ENCODE measurements around the gene ADGRD1.
"Not testable (repeated sequence)": the region's sequence is repeated elsewhere in the genome, so short reads cannot be mapped to it uniquely, and the experiment has no call there.

Gene ADGRD1

GRCh38 chr12:131061041-131061806 lies 107.5 kb downstream of the ADGRD1 start:
- DNase-seq: no peak

GRCh38 chr12:131063413-131063812 lies 109.7 kb downstream of the ADGRD1 start:
- DNase-seq: peak; percentile 27

DNA sequence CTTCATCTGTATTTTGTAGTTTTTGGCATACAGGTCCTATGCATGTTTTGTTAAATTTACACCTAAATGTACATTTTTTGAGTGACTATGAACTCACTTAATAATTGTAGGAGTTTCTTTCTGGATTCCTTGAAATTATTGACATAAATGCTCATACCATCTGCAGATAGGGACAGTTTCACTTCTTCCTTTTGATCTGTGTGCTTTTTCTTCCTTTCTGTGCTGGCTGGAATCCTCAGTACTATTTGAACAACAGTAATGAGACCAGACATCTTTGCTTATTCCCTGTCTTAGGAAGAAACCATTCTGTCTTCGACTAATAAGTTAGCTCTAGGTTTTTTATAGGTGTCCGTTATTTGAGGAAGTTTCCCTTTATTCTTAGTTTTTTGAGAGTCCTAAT lies 110.3 kb downstream of the ADGRD1 start:
- DNase-seq: no peak

GRCh38 chr12:131065279-131065678 lies 111.6 kb downstream of the ADGRD1 start:
- no peak for DNase-seq

- no peak for DNase-seq
Measured at GRCh38 chr12:131065801-131066200, 112.1 kb downstream of the ADGRD1 start.

GRCh38 chr12:131066207-131066885 lies 112.6 kb downstream of the ADGRD1 start:
- DNase-seq: no peak

- no peak for DNase-seq
Measured at GRCh38 chr12:131066886-131067490, 113.3 kb downstream of the ADGRD1 start.

GRCh38 chr12:131067981-131068851 lies 114.5 kb downstream of the ADGRD1 start:
- DNase-seq: no peak

DNA sequence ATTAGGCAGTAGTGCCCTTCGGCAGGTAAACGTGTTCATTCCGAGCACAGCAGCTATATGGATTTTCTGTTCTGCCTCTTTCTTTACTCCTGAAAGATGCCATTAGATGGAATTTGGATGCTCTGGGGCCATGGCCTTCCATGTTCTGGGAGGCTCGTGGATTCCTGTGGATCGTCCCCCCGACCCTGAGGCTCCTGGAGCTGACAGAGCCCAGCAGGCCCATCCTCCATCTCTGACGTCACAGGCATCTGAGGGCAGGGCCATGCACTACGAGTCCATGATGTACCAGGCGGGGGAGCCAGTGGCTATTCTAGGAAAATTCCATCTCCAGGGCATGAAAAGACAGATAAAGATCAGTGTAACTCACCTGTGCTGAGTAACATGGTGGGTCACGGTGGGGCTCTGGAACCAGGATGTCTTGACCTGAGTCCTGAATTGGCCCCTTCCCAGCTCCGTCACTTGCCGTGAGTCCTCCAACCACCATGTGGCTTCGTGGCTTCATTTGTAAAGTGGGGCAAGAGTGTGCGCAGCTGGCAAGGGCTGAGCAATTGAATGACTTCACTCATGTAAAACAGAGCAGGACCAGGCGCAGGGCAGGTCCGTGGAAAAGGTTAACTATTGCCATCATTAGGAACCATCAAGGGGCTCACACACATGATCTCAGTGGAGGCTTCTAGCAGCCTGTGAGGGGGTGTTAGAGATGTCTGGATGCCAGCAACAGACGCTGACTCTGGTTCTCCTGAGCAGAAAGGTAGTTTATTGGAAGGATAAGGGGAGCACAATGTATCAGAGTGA lies 115.4 kb downstream of the ADGRD1 start:
- not testable (repeated sequence) for DNase-seq

- not testable (repeated sequence) for DNase-seq
Measured at GRCh38 chr12:131070136-131070535, 116.4 kb downstream of the ADGRD1 start.

DNA sequence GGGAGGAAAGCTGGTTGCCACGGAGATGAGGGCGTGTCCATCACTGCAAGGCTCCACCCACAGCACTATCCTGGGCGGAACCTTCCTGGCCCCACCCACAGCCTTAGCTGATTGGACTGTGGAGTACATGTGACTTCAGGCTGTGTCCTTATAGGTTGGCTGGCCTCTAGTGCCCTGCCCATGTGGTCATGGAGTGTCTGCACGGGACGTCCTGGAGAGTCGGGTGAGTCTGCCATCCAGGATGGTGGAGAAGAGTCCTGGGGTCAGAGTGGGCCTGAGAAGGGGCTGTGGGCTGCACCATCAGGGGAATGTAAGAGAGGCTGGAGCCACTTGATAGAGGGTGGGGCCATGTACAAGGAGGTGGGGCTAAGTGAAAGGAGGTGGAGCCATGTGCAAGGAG lies 117.0 kb downstream of the ADGRD1 start:
- not testable (repeated sequence) for DNase-seq

GRCh38 chr12:131071234-131071820 lies 117.6 kb downstream of the ADGRD1 start:
- DNase-seq: not testable (repeated sequence)

DNA sequence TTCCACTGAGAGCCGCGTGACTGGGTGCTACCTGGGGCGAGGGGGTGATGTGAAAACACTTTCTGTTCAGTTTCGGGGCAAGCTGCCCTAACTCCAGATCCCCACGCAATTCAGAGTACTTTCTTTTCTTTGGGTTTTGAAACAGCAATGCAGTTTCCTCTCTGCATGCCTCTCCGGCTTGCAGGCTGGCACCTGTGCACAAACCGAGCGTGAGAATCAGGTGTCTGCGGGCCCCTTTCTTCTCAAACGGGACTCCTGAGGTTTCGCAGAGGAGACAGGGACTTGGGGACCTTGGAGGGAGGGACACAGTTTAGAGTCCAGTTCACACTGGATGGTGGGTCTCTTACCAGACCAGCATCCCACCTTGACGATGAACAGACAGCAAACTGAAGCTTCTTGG lies 118.2 kb downstream of the ADGRD1 start:
- not testable (repeated sequence) for DNase-seq

DNA sequence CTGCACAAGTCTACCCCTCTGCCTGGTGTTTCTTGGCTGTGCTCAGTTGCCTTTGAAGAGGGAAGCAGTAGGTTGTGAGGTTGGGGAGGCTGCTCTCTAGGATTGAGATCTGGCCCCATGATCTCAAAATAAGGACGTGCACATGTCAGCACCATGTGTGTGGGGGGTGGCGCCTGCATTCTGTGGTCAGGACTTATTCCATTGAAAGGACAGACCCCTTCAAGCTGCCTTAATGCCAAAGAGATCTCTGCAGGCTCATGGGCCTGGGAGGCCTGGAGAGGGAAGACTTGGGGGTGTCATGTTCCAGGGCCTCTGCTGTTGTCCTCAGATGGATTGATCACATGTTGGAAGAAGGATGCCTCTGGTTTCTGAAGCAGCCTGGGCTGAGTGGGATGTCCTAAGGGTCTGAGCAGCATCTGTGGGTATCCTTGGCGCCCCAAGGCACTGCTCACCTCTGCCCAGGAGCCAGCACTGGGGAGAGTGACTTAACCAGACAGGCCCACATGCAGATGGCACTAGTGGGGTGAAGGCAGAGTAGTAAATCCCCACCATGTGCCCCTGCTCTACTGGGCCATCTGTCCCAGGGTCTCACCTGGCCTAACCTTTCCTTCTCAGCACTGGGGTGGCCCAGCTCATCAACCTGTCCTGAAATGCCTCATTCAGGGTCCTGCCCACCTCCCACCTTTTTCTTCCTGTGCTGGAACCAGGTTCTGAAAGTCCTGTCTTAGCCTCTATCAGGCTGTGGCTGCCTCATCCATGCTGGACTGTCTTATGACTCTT lies 118.9 kb downstream of the ADGRD1 start:
- no peak for DNase-seq

DNA sequence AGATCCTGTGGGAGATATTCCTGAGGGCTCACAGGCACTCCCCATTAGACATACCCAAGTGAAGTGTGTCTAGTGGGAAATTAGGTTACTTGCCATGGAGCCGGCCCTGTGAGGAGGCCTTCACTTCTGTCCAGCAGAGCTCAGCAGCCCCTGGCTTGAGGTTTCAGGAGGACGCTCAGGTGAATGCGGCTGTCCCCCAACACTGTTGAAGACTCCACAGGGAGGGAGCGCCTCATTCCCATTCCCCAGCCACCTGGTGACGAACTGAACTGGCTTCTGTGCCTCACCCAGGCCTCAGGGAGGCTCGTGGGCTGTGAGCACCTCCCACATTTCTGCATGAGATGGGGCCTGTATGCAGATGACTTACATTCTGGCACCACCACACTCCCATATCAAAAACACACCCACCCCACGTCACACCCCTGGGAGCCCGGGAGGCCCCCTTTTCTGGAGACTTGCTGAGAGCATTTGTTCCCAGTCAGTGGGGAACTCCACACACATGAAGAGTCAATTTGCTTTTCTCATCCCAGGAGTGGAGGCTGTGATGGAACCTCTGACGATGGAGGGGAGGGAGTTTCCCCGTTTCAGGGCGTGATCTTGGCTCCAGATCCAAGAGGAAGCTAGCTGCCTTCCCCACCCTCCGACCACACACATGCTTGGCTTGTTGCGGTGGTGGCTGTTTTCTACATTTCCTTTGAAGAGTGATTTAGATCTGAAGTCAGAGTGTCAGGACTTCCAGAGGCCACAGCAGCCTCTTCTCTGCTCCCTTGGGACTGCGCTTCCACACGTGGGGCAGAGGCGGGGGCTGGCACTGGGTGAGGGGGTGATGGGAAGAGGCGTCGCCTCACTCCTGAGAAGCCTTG lies 120.7 kb downstream of the ADGRD1 start:
- DNase-seq: no peak

- no peak for DNase-seq
Measured at GRCh38 chr12:131075194-131075593, 121.5 kb downstream of the ADGRD1 start.

GRCh38 chr12:131075611-131076010 lies 121.9 kb downstream of the ADGRD1 start:
- DNase-seq: no peak

GRCh38 chr12:131076296-131076695 lies 122.6 kb downstream of the ADGRD1 start:
- DNase-seq: no peak

- DNase-seq: no peak
Measured at GRCh38 chr12:131076791-131077747, 123.4 kb downstream of the ADGRD1 start.

All from NCI-H1092 treated with DMSO at 0.1 percent for 48 hours (cell line).